GM18505 (cell line): ENCODE results near the gene KCNK10.

Source experiments
- ATAC-seq: cut with Tn5 transposase; IDR thresholded peaks from one replicate; pipeline ENCODE4 v1.9.1; 2021; ENCODE audit not compliant: unreplicated experiment
- POLR2A ChIP-seq: IDR thresholded peaks from 4 replicates; pipeline ENCODE4 v1.6.1; 2011; ENCODE audit warnings: borderline replicate concordance; ENCODE audit not compliant: insufficient read depth, insufficient read length; ENCODE audit errors: extremely low read depth

The KCNK10 gene, protein sequence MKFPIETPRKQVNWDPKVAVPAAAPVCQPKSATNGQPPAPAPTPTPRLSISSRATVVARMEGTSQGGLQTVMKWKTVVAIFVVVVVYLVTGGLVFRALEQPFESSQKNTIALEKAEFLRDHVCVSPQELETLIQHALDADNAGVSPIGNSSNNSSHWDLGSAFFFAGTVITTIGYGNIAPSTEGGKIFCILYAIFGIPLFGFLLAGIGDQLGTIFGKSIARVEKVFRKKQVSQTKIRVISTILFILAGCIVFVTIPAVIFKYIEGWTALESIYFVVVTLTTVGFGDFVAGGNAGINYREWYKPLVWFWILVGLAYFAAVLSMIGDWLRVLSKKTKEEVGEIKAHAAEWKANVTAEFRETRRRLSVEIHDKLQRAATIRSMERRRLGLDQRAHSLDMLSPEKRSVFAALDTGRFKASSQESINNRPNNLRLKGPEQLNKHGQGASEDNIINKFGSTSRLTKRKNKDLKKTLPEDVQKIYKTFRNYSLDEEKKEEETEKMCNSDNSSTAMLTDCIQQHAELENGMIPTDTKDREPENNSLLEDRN

DNA sequence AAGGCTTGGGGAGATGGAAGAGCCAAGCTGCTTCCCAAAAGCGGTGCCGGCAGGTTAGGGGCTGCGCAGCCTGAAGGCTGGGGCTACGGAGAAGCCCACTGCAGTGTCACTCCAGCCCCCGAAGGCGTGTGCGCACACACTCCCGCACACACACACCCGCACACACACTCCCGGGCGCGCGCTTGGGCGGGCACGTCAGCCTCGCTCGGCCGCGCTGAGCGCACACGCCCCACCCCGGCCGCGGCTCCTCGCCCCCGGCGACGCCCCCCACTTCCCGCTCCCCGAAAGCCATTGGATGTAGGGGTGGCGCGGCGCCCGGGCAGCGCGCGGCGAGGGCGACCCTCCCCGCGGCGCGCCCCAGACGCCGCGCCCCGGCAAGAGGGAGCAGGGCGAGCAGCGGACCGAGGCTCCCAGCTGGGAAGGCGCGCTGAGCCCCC, at the start of gene KCNK10:
TSS of gene KCNK10 (minus strand) at position 184 of the 437 bp plus-strand sequence. CDS start 471 bp downstream, outside the sequence.
- peak; percentile 34 for ATAC-seq
- TF ChIP-seq POLR2A, result no peak

DNA sequence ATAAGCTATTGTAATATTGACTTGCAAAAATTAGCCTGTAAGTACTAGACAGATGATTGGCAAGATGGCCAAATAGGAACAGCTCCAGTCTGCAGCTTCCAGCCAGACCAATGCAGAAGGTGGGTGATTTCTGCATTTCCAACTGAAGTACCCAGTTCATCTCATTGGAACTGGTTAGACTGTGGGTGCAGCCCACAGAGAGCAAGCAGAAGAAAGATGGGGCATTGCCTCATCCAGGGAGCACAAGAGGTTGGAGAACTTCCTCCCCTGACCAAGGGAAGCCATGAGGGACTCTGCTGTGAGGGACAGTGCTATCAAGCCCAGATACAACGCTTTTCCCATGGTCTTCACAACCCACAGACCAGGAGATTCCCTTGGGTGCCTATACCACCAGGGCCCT, 46.4 kb upstream of the KCNK10 start:
- no peak for ATAC-seq
- no peak for TF ChIP-seq POLR2A

DNA sequence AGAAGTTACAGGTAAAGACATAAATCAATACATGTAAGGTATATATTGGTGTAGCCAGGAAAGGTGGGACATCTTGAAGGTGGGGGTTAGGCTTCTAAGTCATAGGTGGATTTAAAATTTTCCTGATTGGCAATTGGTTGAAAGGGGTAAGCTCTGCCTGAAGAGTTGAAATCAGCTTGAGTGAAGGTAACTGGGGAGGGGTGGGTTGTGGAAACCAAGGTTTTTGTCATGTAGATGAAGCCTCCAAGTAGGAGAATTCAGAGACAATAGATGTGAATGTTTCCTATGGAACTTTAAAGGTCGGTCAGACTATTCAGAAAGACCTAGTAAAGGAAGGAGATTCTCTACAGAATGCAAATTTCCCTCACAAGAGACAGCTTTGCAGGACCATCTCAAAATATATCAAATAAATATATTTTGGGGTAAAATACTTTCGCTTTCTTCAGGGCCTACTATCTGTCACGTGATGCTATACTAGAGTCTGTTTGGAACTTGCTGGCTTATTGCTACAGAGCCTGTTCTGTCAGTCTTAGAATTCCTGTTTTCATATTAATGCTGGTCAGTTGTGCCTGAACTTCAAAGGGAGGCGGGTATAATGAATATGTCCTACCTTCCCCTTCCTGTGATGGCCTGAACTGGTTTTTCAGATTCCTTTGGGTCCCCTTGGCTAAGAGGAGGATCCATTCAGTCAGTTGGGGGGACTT, 41.8 kb upstream of the KCNK10 start:
- no peak for ATAC-seq
- TF ChIP-seq POLR2A, result no peak

DNA sequence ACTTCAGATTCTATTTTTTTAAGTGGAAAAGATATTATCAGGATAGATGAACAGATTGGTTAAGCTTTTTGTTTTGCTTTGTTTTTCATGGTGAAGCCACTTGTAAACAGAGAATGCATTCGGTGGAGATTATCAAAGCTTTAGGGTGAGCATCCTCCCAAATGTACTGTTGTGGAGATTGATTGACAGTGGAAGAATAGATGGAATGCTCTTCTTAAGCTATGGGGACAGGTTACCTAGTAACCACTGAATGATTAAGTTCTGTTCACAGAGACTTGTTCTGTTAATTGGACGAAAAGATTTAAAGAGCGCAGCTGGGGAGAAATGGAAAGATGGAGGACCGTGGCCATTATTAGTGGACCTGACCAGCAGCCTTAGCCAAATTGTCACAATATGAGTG, 40.6 kb upstream of the KCNK10 start:
- ATAC-seq, result no peak

DNA sequence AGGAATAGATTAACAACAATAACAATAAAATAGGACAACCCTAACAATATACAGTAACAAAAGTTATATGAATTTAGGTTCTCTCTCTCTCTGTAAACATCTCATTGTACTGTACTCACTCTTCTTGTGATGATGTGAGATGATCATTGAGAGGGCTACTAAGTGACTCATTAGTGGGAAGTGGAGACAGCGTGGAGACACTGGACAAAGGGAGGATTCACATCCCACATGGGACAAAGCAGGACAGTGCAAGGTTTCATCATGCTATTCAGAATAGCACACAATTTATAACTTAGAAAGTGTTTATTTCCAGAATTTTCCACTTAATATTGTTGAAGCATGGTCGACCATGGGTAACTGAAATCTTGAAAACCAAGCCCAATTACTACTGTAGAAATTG, 36.4 kb upstream of the KCNK10 start:
- no peak for TF ChIP-seq POLR2A
- no peak for ATAC-seq

More for the DNA sequence above, 40.6 kb upstream of the KCNK10 start:
- no peak for TF ChIP-seq POLR2A

DNA sequence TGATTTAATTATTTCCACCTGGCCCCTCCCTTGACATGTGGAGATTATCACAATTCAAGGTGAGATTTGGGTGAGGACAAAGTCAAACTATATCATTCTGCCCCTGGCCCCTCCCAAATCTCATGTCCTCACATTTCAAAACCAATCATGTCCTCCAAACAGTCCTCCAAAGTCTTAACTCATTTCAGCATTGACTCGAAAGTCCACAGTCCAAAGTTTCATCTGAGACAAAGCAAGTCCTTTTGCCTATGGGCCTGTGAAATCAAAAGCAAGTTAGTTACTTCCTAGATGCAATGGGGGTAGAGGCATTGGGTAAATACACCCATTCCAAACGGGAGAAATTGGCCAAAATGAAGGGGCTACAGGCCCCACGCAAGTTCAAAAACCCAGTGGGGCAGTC, 31.3 kb upstream of the KCNK10 start:
- no peak for TF ChIP-seq POLR2A

DNA sequence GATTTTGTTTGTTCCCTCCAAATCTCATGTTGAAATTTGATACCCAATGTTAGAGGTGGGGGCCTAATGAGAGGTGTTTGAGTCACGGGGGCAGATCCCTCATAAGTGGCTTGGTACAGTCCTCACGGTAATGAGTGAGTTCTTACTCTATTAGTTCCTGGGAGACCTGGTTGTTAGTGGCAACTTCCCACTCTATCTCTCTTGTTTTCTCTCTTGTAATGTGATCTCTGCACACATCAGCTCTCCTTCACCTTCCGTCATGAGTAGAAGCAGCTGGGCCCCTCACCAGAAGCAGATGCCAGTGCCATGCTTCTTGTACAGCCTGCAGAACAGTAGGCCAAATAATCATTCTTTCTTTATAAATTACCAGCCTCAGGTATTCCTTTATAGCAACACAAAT, 29.6 kb upstream of the KCNK10 start:
- no peak for ATAC-seq
- TF ChIP-seq POLR2A, result no peak

More for the DNA sequence above, 31.3 kb upstream of the KCNK10 start:
- ATAC-seq, result no peak

DNA sequence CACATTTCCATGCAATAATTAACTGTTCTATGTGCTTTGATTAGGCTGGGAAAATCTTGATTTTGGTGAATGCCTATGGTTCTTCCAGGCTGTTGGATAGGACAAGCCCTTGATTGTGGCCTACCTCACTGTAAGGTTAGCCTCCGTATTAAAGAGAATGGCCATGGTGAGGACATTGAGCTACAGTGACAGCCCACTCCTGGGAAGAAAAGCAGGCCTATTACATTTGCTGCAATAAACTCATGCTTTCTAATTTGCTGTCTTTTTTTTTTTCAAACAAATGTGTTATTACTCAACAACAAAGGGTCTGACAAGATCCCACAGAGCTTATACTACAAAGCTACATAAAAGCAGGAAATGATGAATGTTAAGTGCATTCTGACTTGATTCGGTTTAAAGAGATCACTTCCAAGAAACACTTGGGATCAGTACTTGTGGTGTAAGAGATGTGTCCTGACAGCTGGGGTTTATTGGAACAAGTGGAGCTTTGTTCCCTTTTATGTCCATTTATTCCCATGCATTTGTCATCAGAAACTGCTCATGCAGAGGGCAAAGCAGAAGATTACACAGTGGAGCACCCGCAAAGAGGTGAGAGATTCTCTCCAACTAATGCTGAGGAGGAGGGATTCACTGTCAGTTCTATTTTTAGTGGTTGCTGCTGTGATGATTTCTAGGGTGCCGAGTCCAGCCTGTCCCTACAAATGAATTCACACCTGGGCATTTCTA, 29.1 kb upstream of the KCNK10 start:
- ATAC-seq, result no peak
- TF ChIP-seq POLR2A, result no peak

DNA sequence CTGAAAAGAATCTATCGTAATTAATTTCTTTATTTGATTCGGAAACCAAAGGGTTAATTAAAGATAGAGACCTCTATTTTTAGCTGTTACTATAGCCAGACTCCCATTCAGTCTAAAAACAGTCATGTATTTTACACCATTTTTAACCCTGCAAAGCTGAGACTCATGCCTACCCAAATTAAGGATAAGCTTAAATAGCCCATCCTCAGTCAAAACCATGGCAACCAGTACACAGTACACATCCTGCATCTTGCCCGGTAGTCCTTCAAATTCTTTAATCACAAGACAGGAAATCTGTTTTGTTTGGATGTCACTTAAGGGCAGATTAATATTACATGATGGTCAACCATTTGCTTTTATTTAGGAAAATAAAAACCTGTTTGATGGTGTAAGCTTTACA, 25.5 kb upstream of the KCNK10 start:
- ATAC-seq, result no peak
- TF ChIP-seq POLR2A, result no peak

DNA sequence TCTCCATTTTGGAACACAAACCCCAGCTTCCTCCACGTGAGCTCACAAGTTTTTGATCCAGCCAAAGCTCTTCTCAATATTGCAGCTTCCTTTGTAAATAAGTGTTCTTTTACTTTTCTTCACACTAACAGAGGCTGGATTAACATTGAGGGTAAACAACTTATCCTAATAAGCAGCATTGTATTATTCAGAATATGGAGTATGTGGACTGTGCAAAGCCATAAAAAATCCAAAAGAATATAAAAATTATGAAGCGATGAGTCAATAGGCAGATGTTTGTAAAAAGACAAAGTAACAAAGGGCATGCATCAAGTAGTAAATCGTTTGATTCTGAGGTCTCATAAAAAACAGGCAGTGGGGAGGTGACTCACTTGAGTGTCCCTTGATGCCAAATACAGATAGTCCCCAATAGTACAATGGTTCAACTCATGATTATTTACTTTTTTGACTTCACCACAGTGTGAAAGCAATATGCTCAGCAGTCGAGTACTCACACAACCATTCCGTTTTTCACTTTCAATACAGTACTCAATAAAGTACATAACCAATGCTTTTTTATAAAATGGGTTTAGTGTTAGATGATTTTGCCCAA, 23.1 kb upstream of the KCNK10 start:
- ATAC-seq, result no peak
- TF ChIP-seq POLR2A, result no peak

DNA sequence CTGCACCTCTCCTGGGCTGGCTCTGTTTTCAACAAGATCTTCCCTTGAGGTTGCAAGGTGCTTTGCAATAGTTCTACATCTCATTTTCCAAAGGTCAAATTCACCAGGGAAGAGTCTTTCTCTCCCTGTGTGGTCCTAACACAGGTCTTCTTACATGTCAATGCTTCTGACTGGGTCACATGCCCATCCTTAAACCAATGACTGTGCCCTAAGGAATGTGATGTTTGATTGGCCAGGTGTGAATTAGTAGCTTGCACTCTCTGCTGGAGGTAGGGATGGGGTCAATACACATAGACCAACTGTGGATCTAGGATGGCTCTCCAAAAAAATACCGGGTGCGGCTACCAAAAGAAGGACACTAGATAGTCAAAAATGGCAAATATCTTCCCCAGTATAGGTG, 19.9 kb upstream of the KCNK10 start:
- ATAC-seq, result no peak
- no peak for TF ChIP-seq POLR2A

DNA sequence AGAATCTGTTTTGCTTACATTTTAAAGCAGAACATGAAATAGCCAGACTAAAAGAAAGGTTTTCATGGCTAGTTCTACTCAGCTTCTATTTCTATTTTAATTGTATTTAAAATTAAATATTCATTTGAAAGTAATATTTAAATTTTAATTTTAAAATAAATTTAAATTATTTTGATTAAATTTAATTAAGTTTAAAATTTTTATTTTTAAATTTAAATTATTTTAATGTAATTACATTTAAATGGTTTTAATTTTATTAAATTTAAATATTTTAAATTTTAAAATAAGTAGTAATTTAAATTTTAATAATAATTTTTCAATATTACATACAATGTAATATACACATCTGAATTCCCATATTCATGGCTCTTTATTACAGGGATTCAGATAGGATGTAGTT, 17.3 kb upstream of the KCNK10 start:
- TF ChIP-seq POLR2A, result no peak
- no peak for ATAC-seq

DNA sequence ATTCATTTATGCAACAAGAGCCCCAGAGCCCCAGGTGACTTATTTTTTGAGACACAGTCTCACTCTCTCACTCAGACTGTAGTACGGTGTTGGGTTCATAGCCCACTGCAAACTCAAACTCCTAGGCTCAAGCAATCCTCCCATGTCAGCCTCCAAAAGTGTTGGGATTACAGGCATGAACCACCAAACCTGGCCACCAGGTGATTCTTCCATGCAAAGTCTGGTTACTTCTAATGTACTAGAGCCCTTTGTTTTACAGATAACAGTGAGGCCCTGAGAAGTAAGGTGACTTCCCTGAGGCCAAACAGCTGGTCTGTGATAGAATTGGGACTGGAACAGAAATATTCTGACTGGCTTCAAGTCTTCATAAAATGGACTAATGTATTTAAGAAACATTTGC, 10.0 kb upstream of the KCNK10 start:
- no peak for TF ChIP-seq POLR2A
- no peak for ATAC-seq
